LNCAP (cell line): ENCODE measurements around the gene GZMM.

Source experiments
- CTCF ChIP-seq: fragments of 450-650 bp; IDR thresholded peaks from 2 replicates; pipeline ENCODE4 v1.5.1; 2017; ENCODE audit warnings: mild to moderate bottlenecking

The GZMM gene

GRCh38 chr19:508204-509150, 35.4 kb upstream of the GZMM start:
- TF ChIP-seq CTCF = no peak

GRCh38 chr19:510606-511100, 33.2 kb upstream of the GZMM start:
- TF ChIP-seq CTCF = peak; percentile 92

DNA sequence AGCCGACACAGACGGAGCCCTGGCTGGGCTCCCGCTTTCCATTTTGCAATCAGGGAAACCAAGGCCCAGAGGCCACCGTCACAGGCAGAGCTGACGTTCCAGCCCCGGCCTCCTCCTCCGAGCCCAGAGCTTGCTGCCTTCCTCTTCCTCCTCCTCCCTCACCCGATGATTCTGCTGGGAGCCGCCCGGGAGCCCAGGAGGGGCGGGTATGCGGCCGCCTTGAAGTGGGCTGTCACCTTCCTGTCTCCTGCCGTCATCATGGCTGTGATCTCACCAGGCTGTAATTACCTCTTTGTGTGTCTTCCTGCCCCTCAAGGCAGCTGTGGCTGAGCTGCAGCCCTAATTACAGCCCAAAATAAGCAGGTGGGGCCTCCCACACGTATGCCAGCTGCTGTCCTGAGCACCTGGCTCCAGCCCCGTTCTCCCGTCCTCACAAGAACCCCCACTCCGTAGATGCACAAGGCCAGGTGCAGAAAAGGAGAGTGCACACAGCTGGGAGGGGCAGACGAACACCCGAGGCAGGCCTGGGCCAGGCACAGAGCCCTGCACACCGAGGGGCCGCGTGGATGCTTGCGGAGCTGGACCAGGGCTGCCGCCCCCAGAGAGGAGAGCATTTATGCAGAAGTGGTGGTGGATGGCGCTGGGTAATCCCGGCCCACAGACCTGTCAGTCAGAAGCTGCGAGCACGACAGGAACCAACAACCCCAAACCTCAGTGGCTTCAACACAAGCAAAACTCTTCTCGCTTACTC, 32.6 kb upstream of the GZMM start:
- no peak for TF ChIP-seq CTCF

DNA sequence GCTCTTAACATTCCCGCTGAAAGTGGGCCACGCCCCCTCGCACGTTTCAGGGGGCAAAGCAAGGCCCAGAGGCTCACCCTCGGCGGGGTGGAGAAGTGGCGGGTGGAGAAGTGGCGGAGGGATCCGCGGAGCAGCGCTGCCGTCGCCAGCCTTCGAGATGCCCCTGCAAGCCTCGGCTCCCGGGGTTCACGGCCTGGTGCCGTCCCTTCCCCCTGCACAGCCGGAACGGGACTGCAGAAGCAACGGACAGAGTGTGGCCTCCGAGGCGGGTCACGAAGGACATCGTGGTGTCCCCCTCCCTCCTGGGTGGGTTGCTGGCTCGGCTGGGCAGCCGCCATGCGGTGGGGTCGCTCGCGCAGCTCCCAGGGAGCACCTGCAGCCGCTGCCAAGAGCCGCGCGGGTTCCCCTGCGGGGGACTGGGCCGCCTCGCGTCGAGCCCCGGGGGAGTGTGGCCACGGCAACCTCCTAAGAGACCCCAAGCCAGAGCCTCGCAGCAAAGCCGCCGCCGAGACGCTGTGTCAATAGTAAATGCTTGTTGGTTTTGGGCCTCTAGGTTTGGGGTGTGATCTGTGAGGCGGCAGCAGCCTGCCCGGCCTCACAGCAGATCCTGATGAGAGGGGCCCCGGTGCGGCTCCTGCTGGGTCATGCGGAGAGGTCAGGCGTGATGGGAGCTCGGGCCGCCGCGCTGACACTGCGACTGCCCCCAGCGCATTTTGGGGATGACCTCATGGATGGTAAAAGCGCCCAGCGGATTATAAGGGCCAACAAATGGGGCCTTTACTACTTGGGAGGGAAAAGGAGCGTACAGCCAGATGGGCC, 31.1 kb upstream of the GZMM start:
- TF ChIP-seq CTCF = no peak

DNA sequence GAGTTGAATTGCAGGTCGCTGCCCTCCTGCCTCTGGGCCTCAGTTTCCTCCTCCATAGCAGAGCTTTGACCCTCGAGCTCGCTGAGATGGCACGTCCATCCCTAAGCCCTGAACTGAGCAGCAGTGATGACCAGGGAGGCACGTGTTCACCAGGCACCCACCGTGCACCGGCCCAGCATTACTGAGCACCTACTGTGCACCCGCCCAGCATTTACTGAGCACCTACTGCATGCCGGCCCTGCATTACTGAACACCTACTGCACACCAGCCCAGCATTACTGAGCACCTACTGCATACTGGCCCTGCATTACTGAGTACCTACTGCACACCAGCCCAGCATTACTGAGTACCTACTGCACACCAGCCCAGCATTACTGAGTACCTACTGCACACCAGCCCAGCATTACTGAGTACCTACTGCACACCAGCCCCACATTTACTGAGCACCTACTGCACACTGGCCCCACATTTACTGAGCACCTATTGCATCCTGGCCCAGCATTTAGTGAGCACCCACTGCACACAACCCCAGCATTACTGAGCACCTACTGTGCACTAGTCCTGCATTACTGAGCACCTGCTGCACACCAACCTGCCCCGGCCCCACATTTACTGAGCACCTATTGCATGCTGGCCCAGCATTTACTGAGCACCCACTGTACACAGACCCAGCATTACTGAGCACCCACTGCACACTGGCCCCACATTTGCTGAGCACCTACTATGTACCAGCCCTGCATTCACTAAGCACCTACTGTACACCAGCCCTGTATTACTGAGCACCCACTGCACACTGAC, 30.3 kb upstream of the GZMM start:
- TF ChIP-seq CTCF = no peak

DNA sequence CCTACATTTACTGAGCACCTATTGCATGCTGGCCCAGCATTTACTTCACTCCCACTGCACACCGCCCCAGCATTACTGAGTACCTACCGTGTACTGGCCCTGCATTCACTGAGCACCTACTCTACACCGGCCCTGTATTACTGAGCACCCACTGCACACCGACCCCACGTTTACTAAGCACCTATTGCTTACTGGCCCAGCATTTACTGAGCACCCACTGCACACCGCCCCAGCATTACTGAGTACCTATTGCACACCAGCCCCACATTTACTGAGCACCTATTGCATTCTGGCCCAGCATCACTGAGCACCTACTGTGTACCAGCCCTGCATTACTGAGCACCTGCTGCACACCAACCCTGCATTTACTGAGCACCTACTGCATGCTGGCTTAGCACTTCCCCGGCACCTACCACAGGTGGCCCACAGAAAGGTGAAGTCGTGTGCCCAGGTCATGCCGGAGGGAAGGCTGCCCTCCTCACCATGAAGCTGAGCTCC, 29.6 kb upstream of the GZMM start:
- TF ChIP-seq CTCF = no peak
